Astrocyte (in vitro differentiated cells and primary cell): Measurements from ENCODE around the gene CRISPLD2.

Experiments
- CTCF ChIP-seq: IDR thresholded peaks from 2 replicates; pipeline ENCODE4 v1.5.1; 2011; ENCODE audit warnings: low read depth, mild to moderate bottlenecking, inconsistent platforms, low read length, moderate library complexity; ENCODE audit not compliant: insufficient read depth
- EZH2 ChIP-seq: IDR thresholded peaks from 2 replicates; pipeline ENCODE4 v1.6.1; 2012; ENCODE audit warnings: mild to moderate bottlenecking, low read length, inconsistent platforms; ENCODE audit not compliant: insufficient read depth

GRCh38 chr16:84874983-84875382 lies 55.2 kb downstream of the CRISPLD2 start:
- TF ChIP-seq CTCF (no peak), EZH2 (no peak)
